ENCODE results near the gene ARHGEF39. TPM values are rescaled to one million over a fixed set of nuclear protein-coding genes. Genes with fewer than 3 reads are reported as not detected.

Gene ARHGEF39
- total RNA-seq, 4 donors from 2014 or later = 0.88 to 2.2 TPM; not detected in 2

GRCh38 chr9:35686222-35687203, 21.5 kb upstream of the ARHGEF39 start:
- no peak for TF ChIP-seq CTCF (IDR thresholded peaks at IDR 0.05; ENCODE audit: low read depth)

GRCh38 chr9:35685506-35685905, 20.5 kb upstream of the ARHGEF39 start:
- no peak for TF ChIP-seq CTCF (IDR thresholded peaks at IDR 0.05; ENCODE audit: low read depth)

- no peak for TF ChIP-seq CTCF (IDR thresholded peaks at IDR 0.05; ENCODE audit: low read depth)
These were observed 19.9 kb upstream of the ARHGEF39 start for GRCh38 chr9:35684921-35685320.

DNA sequence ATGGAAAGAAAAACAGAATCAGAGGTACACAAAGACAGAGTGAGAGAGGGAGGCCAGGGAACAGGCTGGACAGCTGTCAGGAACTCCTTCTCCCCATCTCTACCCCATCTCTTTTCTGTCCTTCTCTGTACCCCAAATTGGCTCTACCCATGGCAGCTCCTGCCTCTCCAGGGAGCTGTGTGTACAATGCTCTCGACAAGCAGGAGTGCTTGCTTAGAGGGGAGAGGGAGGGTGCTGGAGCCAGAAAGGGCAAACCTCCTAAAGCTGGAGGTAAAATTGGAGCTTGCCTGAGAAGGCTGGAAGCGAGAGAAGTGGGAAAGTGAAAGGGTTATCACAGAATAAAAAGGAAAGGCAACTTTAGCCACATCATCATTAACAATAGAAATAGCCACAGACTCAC, 18.3 kb upstream of the ARHGEF39 start:
- no peak for TF ChIP-seq CTCF (IDR thresholded peaks at IDR 0.05; ENCODE audit: low read depth)

DNA sequence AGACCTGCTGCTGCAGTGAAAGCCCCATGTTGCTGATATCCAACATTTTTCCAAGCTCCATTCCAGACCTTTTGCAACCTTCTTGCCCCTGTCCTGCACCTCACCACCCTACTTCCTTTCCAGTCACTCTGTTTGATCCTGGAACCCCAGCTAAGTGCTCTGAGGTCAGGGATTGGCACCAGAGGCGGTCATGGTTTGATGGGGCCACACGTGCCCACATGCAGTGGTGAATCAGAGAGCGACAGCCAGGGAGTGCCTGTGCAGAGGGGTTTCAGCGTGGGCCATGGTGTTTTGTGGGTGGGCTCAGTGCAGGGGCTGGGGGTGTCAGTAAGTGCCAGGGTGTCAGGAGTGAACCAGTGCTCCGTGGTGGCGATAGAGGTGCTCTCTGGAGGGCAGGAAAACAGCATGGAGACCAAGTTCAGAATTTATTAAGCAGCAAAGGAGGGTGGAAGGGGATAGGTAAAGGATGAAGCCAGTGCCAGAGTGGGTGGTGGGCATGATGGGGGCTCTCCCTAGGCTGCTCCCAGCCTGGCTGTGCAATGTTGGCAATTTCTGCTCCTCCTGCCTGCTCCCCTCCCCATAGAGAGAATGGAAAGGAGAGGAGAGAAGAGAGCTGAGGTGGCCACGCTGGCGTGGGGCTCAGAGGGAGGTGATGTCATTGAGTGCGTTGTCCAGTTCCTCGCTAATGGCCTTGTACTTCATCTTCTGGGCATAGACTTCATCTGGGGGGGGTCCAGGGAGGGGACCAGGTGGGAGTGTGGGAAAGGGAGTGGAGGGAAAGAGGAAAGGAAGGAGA, 17.7 kb upstream of the ARHGEF39 start:
- no peak for TF ChIP-seq CTCF (IDR thresholded peaks at IDR 0.05; ENCODE audit: low read depth)

- no peak for TF ChIP-seq CTCF (IDR thresholded peaks at IDR 0.05; ENCODE audit: low read depth)
These were observed 17.1 kb upstream of the ARHGEF39 start for GRCh38 chr9:35682051-35682450.

All from subcutaneous adipose tissue (tissue), 4 donors.